IgD-negative memory B cell (primary cell): ENCODE results near the gene ARSA. TPM values are rescaled to one million over a fixed set of nuclear protein-coding genes. Genes with fewer than 3 reads are reported as not detected.
A peak's percentile ranks its signal among the peaks of the same experiment; 100 is the strongest.
"Not testable (repeated sequence)": the region's sequence is repeated elsewhere in the genome, so short reads cannot be mapped to it uniquely, and the experiment has no call there.

ENCODE experiments used
- H3K27ac Mint-ChIP-seq, 3 donors: one replicate each; pipeline ENCODE4 v1.8.0; 2020 to 2022; ENCODE audit warnings: mild to moderate bottlenecking in 3 of 3, mixed read lengths in 3 of 3, moderate library complexity in 1 of 3
- H3K27me3 Mint-ChIP-seq: one replicate; pipeline ENCODE4 v1.8.0; 2021; ENCODE audit warnings: mixed read lengths
- H3K36me3 Mint-ChIP-seq: one replicate; pipeline ENCODE4 v1.8.0; 2020; ENCODE audit warnings: mild to moderate bottlenecking, mixed read lengths
- H3K4me1 Mint-ChIP-seq, 3 donors: one replicate each; pipeline ENCODE4 v1.8.0; 2020 to 2022; ENCODE audit warnings: mixed read lengths in 3 of 3, mild to moderate bottlenecking in 1 of 3
- H3K4me3 Mint-ChIP-seq, 4 donors: one replicate each; pipeline ENCODE4 v1.8.0; 2020 to 2022; ENCODE audit warnings: mild to moderate bottlenecking in 4 of 4, mixed read lengths in 4 of 4, moderate library complexity in 3 of 4
- H3K9me3 Mint-ChIP-seq, 3 donors: one replicate each; pipeline ENCODE4 v1.8.0; 2020 to 2021; ENCODE audit warnings: mixed read lengths in 3 of 3, mild to moderate bottlenecking in 1 of 3
- polyA plus RNA-seq: library from polyadenylated mRNA; unstranded; fragments of 300-500 nt; fragmentation: Illumina TruSeq; gene quantifications from one replicate; pipeline ENCODE4 v1.2.3, GENCODE V29; 2021

ARSA gene
- polyA plus RNA-seq, 1 donor from 2014 or later = 11.5 TPM

DNA sequence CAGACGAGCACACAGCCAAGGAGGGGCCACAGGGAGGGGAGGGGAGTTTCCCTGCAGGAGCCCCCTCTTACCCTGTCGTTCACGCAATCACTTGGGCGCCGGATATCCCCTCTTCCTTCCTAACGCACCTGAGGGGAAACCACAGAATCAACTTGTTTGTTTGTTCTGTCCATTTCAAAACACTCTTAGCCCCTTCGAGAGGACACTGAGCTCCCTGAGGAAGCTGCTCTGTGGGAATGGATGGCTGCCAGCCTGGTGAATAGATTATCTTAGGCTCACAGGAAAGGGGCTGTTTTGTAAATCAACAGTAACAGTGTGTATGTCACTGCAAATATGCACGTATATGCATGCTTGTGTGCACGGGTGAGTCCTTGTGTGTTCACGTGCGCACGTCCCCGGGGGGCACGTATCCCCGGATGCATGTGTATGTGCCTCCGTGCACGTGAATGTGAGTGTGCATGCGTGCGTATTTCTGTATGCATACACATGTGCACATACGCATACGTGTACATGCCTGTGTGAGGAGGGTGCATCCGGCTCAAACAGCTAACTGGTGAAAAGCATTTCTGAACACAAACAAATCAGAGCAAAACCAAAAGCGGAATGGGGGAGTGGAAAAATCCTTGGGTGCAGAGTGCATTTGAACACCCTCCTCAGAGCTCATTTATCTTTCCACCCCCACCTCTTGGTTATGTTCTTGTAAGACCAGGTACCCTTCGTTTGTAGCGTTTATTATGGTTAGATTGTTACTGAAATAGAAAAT lies 7.2 kb downstream of the ARSA start:
- peaks cover 17 to 24% (median 18%) of the 10 kb centered on the region in 3 donors for H3K4me1 Mint-ChIP-seq
- no peaks in the 10 kb centered on the region for H3K9me3 Mint-ChIP-seq
- H3K27me3 Mint-ChIP-seq = no peaks in the 10 kb centered on the region
- peak overlapping the region; percentile 92 to 98 (median 97) for H3K27ac Mint-ChIP-seq
- H3K4me3 Mint-ChIP-seq = peak overlapping the region; percentile 81 to 95 (median 94)
- H3K36me3 Mint-ChIP-seq = no peaks in the 10 kb centered on the region

DNA sequence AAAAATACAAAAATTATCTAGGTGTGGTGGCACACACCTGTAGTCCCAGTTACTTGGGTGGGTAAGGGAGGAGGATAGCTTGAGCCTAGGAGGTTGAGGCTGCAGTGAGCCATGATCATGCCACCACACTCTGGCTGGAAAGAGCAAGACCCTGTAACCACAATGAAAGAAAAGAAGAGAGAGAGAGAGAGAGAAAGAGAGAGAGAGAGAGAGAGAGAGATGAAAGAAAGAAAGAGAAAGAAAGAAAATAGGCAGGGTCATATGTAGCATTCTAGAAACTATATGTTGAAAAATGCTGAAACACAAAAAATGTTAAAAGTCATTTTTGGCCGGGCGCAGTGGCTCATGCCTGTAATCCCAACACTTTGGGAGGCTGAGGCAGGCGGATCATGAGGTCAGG lies 13.7 kb downstream of the ARSA start:
- H3K27me3 Mint-ChIP-seq = peaks cover 14% of the 10 kb centered on the region
- not testable (repeated sequence) for H3K9me3 Mint-ChIP-seq, H3K27ac Mint-ChIP-seq, H3K36me3 Mint-ChIP-seq, H3K4me1 Mint-ChIP-seq, H3K4me3 Mint-ChIP-seq

DNA sequence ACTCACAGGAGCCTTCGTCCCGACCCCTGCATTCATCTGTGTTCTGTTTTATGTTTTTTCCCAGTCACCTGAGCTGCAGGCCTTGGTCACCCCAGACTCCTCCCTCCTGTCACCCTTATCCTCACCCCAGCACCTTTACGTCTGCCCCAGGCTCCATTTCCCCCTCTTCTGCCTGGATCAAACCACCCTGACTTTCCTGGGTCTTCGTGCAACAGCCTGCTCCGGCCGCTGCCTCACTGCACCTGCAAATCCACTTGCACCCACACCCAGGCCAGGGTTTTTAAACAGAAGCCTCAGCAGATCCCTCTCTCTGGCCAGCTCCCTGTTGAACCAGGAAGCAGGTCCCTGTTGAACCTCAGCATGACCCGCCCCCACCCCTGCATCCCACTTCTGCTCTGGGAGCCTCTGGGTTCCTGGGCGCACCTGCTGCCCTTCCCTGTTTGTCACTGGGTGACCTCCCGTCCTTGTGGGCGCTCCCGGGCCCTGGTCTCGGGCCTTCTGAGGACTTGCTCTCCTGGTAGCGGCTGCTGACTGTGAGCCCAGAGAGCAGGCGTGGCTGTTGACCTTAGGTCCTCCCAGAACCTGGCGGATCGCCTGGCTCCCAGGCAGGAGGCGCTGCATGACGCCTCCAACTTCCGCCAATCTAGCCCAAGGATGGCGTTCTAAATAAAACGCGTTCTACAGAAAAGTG lies 14.5 kb downstream of the ARSA start:
- H3K27me3 Mint-ChIP-seq = peaks cover 18% of the 10 kb centered on the region
- peaks cover 0 to 2% (median 0%) of the 10 kb centered on the region in 3 donors for H3K9me3 Mint-ChIP-seq
- peaks cover 0 to 5% (median 1%) of the 10 kb centered on the region in 3 donors for H3K4me1 Mint-ChIP-seq
- no peak overlapping the region for H3K27ac Mint-ChIP-seq
- peaks cover 1% of the 10 kb centered on the region for H3K36me3 Mint-ChIP-seq
- no peak overlapping the region for H3K4me3 Mint-ChIP-seq

DNA sequence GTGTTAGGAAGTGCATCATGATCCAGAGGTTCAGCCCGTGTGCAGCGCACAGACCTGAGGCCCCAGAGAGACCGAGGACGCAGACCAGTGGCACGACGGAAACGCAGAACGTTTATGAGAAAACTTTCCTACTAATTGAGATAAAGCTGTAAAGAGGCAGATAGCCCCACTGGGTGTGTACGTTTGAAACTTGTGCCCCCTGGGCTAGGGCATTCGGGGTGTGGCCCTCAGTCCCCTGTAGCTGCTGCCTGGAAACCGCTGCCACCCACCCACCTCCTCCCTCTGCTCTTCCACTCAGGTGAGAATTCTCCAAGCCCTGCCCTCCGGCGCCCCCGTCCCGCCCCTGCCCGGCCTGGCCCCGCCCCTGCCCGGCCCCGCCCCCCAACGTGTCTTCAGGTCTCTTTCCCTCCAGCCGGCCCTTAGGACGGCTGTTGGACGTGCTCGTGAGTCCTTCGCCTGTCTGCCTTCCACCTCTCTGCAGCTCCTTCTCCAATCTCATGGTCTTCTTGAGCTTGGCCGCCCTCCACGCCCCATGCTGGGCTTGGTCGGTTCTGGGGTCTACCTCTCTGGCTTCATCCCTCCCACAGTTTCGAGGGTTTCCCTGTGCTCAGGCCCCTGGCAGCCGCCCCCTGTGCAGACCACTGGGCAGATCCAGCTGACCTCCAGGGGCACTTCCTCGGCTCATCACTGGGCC lies 15.3 kb downstream of the ARSA start:
- Mint-ChIP-seq H3K27me3 (peaks cover 21% of the 10 kb centered on the region), H3K27ac (peak overlapping the region in 1 of 3 donors; percentile 11), H3K36me3 (peaks cover 1% of the 10 kb centered on the region), H3K4me3 (no peak overlapping the region), H3K4me1 (peaks cover 0 to 5% (median 1%) of the 10 kb centered on the region in 3 donors), H3K9me3 (peaks cover 0 to 2% (median 0%) of the 10 kb centered on the region in 3 donors)

DNA sequence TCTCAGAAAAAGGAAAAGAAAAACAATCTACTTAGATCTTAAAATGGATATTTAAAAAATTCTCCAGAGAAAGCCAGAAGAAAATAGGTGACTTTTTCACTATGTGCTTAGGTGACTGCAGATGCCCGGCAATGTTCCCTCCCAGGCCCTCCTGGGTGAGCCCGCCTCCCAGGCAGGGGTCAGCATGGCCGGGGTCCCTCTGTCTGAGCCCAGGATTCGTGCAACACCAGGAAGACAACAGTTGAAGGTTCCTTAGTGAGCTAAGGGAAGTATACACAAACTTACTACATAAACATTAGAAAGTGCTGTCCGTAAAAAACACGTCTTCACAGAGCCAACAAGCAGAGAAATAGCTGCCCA lies 15.8 kb downstream of the ARSA start:
- H3K4me1 Mint-ChIP-seq = peaks cover 1 to 5% (median 2%) of the 10 kb centered on the region in 3 donors
- H3K27me3 Mint-ChIP-seq = peaks cover 26% of the 10 kb centered on the region
- H3K9me3 Mint-ChIP-seq = peaks cover 0 to 2% (median 0%) of the 10 kb centered on the region in 3 donors
- peak overlapping the region in 1 of 3 donors; percentile 11 for H3K27ac Mint-ChIP-seq
- peaks cover 1% of the 10 kb centered on the region for H3K36me3 Mint-ChIP-seq
- no peak overlapping the region for H3K4me3 Mint-ChIP-seq

- Mint-ChIP-seq H3K4me3 (no peak overlapping the region), H3K27ac (no peak overlapping the region), H3K4me1 (peaks cover 1 to 5% (median 2%) of the 10 kb centered on the region in 3 donors), H3K27me3 (peaks cover 27% of the 10 kb centered on the region), H3K9me3 (peaks cover 0 to 2% (median 0%) of the 10 kb centered on the region in 3 donors), H3K36me3 (peaks cover 1% of the 10 kb centered on the region)
Observed at GRCh38 chr22:50611341-50612060, 16.5 kb downstream of the ARSA start.

DNA sequence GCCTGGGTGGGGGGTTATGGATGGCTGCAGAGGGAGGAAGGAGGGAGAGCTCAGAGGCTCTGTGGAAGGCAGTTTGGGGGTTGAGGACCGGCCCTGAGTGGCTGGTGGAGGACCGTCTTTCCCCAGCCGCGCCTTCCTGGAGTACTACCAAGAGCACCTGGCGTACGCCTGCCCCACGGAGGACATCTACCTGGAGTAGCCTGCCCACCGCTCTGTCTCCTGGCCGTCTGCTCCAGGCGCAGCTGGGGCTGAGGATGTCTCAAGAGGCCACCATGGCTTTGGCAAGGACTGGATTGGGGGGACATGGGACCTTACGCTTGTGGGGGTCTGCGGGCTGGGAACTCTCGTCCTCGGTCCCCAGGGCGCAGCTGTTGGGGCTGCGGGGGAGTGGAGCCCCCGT lies 17.4 kb downstream of the ARSA start:
- peaks cover 34% of the 10 kb centered on the region for H3K27me3 Mint-ChIP-seq
- no peak overlapping the region for H3K4me3 Mint-ChIP-seq
- H3K9me3 Mint-ChIP-seq = peaks cover 0 to 2% (median 0%) of the 10 kb centered on the region in 3 donors
- H3K27ac Mint-ChIP-seq = no peak overlapping the region
- peaks cover 1% of the 10 kb centered on the region for H3K36me3 Mint-ChIP-seq
- peaks cover 1 to 5% (median 2%) of the 10 kb centered on the region in 3 donors for H3K4me1 Mint-ChIP-seq

GRCh38 chr22:50610041-50610451 lies 17.9 kb downstream of the ARSA start:
- Mint-ChIP-seq H3K27ac (no peak overlapping the region), H3K27me3 (peaks cover 38% of the 10 kb centered on the region), H3K4me1 (peaks cover 1 to 5% (median 2%) of the 10 kb centered on the region in 3 donors), H3K4me3 (no peak overlapping the region), H3K36me3 (peaks cover 1% of the 10 kb centered on the region), H3K9me3 (peaks cover 0 to 2% (median 0%) of the 10 kb centered on the region in 3 donors)

- peaks cover 0 to 2% (median 0%) of the 10 kb centered on the region in 3 donors for H3K9me3 Mint-ChIP-seq
- no peak overlapping the region for H3K27ac Mint-ChIP-seq
Observed at GRCh38 chr22:50609599-50609998, 18.4 kb downstream of the ARSA start.

GRCh38 chr22:50608996-50609395 lies 19.0 kb downstream of the ARSA start:
- H3K27ac Mint-ChIP-seq = no peak overlapping the region
- H3K4me1 Mint-ChIP-seq = peaks cover 1 to 5% (median 2%) of the 10 kb centered on the region in 3 donors
- peaks cover 41% of the 10 kb centered on the region for H3K27me3 Mint-ChIP-seq
- no peak overlapping the region for H3K4me3 Mint-ChIP-seq
- H3K36me3 Mint-ChIP-seq = no peaks in the 10 kb centered on the region
- H3K9me3 Mint-ChIP-seq = peaks cover 0 to 2% (median 0%) of the 10 kb centered on the region in 3 donors

More at GRCh38 chr22:50609599-50609998, 18.4 kb downstream of the ARSA start:
- peaks cover 1 to 5% (median 2%) of the 10 kb centered on the region in 3 donors for H3K4me1 Mint-ChIP-seq
- H3K36me3 Mint-ChIP-seq = peaks cover 1% of the 10 kb centered on the region
- H3K4me3 Mint-ChIP-seq = no peak overlapping the region
- peaks cover 41% of the 10 kb centered on the region for H3K27me3 Mint-ChIP-seq

DNA sequence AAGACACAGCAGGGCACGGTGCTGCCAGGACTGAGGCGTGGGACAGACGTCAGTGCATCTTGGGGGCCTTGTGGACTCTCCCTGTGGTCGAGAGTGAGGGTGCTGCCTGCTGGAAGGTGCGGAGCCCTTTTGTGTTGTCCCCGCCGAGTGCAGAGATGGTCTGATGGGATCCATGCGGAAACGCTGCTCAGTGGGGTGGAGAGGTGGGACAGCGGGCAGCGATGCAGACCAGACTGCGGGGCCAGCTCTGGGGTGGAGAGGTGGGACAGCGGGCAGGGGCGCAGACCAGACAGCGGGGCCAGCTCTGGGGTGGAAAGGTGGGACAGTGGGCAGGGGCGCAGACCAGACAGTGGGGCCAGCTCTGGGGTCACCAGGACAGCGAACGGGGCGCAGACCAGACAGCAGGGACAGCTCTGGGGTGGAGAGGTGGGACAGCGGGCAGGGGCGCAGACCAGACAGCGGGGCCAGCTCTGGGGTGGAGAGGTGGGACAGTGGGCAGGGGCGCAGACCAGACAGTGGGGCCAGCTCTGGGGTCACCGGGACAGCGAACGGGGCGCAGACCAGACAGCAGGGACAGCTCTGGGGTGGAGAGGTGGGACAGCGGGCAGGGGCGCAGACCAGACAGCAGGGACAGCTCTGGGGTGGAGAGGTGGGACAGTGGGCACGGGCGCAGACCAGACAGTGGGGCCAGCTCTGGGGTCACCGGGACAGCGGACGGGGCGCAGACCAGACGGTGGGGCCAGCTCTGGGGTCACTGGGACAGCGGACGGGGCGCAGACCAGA lies 19.7 kb downstream of the ARSA start:
- H3K9me3 Mint-ChIP-seq, H3K4me1 Mint-ChIP-seq, H3K4me3 Mint-ChIP-seq, H3K36me3 Mint-ChIP-seq, H3K27ac Mint-ChIP-seq: not testable (repeated sequence)
- peaks cover 43% of the 10 kb centered on the region for H3K27me3 Mint-ChIP-seq

GRCh38 chr22:50607659-50608020 lies 20.3 kb downstream of the ARSA start:
- Mint-ChIP-seq H3K36me3 (no peaks in the 10 kb centered on the region), H3K27ac (no peak overlapping the region), H3K9me3 (peaks cover 0 to 2% (median 0%) of the 10 kb centered on the region in 3 donors), H3K4me1 (peaks cover 1 to 5% (median 2%) of the 10 kb centered on the region in 3 donors), H3K4me3 (peak overlapping the region in 1 of 4 donors; percentile 40), H3K27me3 (peaks cover 45% of the 10 kb centered on the region)

DNA sequence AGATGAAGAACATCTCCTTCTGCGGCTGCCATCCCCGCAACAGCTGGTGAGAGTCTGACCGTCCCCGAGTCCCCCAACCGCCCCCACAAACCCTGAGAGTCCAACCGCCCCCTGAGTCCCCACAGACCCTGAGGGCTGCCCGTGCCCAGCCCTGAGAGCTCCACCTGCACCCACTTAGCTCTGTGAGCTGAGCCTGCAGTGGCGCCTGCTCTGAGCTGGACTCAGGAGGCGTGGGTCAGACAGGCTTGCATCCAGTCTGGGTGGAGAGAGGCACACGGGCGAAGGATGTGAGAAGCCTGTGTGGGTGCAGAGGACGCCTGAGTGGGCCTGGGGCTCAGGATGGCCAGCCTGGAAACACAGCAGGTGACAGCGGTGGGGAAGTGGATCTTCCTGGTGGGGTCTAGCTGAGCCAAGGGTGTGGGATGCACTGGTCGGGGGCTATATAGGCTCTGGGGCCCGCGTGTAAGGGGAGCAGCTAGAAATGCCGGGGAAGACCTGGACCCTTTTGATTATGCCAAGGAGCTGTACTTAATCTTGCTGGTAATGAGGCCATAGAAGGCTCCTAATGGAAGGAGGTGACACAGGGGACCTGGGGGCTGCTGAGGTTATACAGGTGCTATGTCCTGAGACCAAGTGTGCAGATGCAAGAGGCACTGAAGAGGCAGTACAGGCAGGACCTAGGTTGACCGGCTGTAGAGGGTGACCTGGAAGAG lies 20.9 kb downstream of the ARSA start:
- H3K36me3 Mint-ChIP-seq = no peaks in the 10 kb centered on the region
- H3K4me3 Mint-ChIP-seq = peak overlapping the region in 1 of 4 donors; percentile 40
- H3K9me3 Mint-ChIP-seq = no peaks in the 10 kb centered on the region
- H3K27me3 Mint-ChIP-seq = peaks cover 47% of the 10 kb centered on the region
- H3K27ac Mint-ChIP-seq = no peak overlapping the region
- H3K4me1 Mint-ChIP-seq = peaks cover 2 to 7% (median 3%) of the 10 kb centered on the region in 3 donors
